H4 (cell line): ENCODE results near the gene DNMBP. TPM values are rescaled to one million over a fixed set of nuclear protein-coding genes. Genes with fewer than 3 reads are reported as not detected.
A peak's percentile ranks its signal among the peaks of the same experiment; 100 is the strongest.
"Not testable (repeated sequence)": the region's sequence is repeated elsewhere in the genome, so short reads cannot be mapped to it uniquely, and the experiment has no call there.

Experiments used
- DNase-seq: peaks from one replicate; pipeline ENCODE4 v3.0.0-alpha.2; 2015; ENCODE audit warnings: low spot score
- total RNA-seq: library from RNA; depleted of rRNA; stranded (reverse); fragments of >200 nt; shearing (Covaris generic); gene quantifications from 2 replicates; pipeline ENCODE4 v1.2.3, GENCODE V29; 2014

The DNMBP gene
- total RNA-seq, 1 experiment from 2014 or later = 7.3 TPM

DNA sequence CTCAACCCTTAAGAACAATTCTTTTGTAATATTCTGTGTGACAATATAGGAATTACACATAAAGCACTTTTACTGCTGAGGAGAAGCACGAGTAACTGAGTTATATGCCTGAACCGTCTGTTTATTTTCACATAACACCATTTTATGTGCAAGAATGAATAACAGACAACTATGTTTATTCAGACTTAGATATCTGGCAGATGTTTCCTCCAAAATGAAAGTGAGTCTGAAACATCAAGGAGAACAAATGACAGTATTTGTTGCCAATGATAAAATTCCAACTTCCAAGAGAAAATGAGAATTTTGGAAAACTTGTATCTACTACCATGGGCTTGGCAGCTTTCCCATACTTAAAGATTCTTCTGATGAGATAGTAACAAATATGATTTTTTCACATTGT lies 51.4 kb downstream of the DNMBP start:
- no peak for DNase-seq

DNA sequence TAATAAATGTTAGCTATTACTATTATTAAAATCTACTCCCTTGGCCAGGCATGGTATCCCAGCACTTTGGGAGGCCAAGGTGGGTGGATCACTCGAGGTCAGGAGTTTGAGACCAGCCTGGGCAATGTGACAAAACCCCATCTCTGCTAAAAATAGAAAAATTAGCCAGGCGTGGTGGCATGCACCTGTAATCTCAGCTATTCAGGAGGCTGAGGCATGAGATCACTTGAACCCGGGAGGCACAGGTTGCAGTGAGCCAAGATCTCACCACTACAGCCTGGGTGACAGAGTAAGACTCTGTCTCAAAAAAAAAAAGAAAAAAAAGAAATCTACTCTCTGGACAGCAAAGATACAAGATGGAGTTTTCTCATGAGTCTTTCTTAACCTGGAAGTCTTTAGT lies 56.2 kb downstream of the DNMBP start:
- DNase-seq = not testable (repeated sequence)

DNA sequence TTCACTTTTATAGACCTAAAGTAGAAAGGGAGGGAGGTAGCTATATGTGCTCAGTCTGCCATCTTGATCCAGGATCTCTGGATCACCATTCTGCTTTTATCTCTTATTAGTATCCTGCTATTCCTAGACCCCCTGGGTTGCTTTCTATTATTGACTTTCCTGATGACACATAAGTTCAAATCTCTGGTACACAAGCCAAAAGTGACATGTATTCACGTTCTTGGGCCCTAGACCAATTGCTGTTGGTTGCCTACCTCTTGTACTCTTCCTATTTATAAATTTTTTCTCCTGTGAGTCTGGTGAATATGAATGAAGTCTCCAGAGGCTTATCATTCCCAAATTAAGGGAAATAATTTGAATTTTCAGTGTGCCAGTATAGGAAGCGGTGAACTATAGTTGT lies 56.9 kb downstream of the DNMBP start:
- no peak for DNase-seq

DNA sequence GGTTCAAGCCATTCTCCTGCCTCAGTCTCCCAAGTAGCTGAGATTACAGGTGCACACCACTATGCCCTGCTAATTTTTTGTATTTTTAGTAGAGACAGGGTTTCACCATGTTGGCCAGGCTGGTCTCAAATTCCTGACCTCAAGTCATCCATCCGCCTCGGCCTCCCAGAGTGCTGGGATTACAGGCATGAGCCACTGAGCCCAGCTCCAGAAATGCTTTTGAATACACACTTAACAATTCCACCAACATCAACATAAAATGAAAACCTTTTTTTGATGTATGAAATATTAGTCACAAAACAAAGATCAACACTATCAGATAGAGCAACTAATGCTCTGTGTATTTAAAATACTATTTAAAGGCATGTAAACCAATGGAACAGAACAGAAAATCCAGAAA lies 63.7 kb downstream of the DNMBP start:
- DNase-seq = not testable (repeated sequence)

DNA sequence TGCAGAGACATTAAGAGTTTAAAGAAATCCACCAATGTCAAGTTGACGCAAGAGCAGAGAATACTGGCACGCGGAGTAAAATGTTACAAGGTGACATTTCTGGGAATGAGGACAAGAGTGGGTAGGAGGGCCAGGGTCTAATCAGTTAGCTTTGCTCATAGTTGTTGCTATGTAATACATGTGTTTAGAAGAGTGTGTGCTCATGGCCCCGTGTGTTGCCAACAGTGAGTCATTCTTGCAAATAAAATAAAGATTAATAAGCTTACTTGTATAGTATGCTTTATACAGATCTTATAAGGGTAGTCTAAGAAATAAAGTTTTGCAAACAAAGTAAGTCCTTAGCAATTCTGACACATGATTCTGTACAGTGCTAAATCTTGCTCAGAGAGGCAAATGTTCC lies 64.5 kb downstream of the DNMBP start:
- no peak for DNase-seq

DNA sequence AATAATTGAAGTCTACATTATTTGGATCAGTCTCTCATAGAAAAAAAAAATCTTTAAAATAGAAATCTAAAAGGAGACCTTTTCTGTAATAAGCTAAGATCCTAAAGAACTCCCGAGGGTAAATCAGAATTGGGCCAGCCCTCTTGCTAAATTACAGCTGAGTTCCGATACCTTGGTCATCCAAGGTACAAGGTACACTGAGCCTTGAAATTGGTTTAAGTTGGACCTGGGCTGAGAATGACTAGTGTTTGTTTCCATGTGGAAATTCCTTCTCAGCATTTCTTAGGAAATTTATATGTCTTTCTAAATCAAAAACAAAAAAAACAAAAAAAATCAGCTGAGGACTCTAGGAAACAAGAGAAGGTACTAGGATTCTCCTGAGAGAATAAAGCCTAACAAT lies 64.9 kb downstream of the DNMBP start:
- DNase-seq = no peak

DNA sequence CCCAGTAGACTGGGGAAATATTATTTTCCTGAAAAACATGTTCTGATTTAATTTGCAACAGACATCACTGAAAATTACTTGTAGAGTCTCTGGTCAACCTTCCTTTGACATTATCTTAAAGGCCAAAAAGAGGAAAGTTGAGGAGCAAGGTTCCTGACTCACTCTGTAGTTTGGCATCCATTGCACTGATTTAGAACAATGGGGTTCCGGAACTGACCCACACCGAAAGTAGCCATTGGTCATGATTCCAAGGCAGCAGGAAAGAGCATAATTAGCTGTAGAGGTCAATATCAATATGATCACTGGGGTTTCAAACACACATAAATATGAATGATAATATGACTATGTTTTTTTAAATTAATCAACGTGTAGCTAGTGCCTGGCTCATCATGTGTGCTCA lies 65.8 kb downstream of the DNMBP start:
- no peak for DNase-seq

DNA sequence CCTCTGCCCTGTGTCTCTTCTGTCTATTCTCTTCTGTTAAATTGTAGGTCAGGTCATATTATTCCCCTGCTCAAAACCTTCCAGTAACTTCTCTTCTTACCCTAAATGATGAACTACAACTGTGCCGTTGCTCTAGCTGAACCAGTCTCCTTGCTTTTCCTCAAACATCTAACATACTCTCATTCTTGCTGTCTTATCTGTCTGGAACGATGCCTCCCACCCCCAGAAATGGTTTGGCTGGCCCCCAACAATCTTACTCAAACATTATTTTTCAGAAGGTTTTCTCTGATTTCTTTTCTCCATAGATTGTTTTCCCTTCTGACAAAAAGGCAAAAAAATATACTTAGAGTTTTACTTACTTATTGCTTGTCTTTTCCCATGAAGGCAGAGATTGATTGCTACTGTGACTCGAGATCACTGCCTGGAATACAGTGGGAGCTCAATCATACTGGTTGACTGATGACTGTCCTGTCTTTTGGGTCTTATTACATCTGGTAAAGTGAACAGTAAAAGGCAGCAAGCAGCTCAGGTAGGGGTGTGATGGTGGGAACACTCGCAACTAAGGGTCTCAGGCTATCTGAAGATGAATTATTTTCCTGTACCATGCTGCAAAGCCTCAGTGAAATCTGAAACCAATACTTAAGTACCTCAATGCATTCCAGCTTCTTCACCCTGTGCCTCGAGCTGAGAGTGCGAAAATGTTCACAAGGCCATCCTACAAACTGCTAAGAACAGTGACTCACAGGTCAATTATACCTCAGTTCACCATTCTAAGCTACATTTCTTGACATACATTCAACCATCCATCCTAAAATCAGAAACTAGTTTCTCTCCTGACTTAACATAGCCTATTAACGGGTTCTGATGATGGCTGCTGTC lies 67.6 kb downstream of the DNMBP start:
- no peak for DNase-seq

DNA sequence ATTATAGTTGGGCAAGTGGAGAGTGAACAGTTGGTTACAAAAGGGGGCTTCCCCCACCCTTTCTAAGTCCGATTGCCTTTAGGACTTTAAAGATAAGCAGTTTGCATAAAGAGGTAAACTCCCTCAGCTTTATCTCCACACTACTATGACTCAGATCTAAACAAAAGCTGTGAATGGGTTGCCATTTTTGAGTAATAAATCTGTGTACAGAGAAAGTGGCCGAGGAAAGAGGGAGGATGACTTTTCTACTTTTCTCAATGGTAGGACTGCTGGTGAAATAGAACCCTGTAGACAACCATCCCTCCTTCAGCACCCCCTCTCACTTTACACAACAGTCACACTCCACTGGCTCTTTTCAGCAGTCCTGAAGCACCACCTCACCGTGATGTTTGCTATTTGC lies 71.2 kb downstream of the DNMBP start:
- peak; percentile 33 for DNase-seq

DNA sequence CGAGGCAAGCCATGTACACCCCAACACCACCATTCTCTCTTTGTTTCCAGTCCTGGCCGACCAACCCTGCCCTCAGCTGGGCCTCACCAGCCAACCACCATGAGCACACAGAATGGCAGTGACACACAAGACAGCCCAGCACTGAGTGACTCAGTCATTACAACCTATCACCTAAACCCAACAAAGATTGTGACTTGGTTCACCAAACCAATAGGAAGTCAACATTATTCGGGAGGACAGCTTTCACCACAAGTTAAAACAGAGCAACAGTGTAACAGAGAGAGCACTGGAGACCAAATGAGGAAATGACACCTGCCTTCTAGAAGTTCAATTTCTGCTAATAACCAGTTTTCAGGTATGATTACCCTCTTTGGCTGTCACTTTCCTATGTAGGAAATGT lies 72.1 kb downstream of the DNMBP start:
- DNase-seq = no peak

DNA sequence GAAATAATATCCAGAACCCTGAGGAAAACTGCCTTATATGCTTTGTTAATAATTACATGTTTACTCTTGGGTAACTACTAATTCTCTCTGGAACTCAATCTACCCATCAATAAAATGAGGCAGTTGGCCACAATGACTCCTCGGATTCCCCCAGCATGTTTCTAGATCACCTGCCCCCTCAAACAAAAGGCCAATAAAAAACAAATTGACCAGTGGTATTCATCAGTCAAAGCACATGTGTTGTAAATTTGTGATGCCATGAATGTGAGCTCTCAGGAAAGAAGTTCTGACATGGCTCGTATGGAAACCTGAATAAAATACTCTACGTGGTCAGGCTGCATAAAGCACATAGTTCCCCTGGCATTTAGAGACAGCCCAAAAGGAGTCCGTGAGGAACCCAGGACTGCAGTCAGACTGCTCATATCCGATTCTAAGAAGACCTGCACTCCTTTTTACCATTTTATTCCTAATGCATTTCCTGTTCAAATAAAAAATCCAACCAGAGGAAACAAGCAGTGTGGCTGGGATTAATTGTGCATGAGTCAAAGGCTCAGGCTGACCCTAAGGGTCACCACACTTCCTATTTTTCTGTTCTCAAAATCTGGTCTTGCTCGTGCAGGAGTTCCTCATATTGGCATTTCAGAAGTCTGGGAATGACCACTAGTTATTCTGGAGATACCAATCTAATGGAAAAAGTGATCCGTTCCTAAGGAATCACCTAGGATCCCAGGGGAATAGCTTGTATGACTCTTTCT lies 77.4 kb downstream of the DNMBP start:
- DNase-seq = not testable (repeated sequence)

DNA sequence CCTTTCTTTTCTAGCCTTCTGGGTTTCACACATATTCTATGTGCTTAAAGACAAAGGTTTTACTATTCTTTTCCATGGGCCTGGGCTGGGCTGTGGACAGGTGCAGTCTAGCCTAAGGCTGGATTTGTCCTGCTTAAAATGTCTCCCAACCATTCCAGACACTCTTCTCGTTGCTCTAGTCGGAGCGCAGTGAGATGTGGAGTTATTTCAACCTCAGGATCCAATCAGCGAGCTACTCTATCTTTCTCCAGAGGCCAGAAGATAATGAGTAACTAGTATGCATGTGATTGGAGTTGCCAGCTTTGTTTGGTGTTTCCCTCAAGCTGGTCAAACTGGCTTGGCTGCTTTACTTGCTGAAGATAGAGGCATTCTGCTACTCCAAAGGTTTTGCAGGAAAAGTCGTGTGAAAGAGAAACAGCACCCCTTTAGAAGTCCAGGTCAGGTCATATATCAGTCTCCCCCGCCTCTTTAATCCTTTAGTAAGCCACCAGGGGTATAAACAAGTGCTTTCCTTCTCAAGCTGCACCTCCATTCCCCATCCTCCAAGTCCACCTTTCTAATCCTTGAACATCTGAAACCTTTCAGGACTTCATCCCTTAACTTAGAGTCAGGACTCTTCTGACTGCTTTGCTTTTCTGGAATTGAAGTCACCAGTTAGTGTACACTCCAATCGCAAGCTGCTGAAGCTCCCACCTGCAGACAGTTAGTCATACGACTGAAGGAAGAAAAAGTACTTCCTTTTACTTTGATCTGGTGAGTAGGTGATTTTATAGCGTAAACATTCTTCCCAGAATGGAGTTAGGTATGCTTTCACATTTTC lies 78.8 kb downstream of the DNMBP start:
- no peak for DNase-seq

DNA sequence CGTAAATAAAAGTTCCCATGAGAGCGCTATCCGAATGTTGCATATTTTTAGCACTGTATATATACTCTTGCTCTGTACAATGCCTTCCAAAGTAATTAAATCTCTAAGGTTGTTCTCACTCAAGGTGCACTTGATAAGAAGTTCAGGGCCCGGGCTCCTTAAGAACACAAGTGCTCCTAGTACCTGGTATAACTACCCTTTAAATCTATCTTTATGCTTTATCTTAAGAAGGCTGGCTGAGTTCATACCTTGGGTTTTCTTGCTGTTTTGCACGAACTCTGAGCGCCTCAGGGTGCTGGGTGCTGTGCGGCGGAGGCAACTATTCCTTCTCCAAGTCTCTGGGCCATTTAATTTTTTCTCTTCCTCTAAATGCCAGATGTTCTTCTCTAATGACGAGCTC lies 80.4 kb downstream of the DNMBP start:
- DNase-seq = no peak

DNA sequence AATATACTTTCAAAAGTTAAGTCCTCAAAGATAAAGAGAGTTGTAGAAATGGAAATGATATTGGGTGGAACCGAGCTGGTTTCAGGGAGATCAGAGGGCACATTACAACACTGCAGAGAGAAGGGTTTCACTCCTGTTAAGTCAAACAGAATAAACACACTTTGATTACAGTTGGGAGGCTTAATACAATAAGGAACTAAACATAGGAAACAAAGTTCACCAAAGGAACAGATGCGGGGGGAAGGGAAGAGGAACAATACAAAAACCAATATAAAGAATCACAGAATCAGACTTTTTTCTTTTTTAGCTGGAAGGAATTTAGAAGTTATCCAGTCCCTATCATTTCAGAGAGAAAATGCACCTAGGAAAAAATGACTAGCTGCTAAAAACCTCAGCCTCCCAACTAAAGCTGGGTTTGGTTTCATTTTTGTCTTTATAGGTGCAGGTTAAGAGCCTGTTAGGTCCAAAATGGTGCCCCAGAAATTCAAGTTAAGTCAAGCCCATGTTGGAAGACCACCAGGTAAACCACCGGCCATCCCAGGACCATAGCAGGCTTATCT lies 81.9 kb downstream of the DNMBP start:
- no peak for DNase-seq

DNA sequence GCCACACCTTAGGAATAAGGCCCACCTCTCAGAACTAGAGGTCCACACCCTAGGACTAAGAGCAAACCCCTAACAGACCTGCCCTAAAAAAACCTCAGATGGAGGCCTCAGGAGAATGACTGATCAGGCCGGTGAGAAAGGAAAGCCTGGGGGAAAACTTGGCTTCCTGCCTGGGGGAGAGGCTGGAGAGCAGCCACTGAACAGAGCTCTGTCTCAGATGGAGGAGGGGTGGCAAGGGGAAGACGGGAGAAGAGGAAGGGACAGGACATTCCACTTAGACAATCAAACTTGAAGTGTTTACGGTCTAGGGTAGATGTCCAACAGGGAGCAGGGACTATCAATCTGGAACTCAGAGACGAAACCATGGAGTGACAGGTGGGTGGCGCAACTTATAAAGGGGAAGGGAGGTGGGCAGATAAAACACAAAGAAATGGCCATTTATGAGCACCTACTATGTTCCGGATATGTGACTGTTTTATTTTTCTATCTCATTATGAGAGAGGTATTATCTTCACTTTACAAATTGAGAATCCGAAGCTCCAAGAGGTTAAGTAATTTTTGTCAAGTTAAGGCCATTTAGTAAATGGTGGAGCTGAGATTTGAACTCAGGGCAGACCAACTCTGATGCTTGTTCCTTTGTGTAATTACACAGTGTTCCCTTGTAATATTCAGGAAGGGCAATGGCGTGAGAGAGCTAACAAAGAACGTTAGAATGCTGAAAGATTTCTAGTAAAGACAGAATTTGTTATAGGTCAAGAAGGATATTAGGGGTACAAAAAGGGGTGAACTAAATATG lies 82.6 kb downstream of the DNMBP start:
- no peak for DNase-seq

DNA sequence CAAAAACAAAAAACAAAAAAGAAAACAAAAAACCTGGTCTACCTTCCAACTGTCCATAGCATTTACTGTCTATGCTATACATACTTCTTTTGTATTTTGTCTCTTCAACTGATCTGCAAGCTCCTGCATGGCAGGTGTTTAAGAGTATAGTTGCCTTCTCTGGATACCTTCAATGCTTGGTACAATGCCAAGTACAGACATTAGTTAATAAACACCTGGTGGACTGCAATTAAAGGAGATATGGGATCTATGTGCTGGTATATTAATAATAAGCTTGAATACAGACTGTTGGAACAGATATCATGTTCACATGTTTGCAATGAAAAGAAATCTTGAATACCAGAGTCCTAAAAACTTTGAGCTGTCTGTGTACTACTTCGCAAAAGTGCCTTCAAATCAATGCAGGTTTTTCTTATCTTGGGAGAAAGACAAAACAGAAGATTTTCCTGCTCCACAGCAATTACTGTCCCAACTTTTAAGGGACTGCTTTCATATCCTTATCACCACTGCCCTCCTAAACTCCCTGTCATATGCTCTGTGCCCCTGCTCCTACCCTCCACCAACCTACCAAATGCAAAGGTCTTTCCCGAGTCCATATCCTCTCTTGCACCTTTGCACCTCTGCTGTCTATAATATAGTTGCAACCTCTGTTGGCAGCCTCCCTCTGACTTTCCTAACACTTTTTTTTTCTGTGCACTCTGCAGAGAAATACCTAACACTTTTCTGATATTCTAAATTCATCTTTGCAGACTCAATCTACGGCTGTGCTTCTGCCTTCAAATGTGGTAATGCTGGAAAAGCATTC lies 85.1 kb downstream of the DNMBP start:
- no peak for DNase-seq

DNA sequence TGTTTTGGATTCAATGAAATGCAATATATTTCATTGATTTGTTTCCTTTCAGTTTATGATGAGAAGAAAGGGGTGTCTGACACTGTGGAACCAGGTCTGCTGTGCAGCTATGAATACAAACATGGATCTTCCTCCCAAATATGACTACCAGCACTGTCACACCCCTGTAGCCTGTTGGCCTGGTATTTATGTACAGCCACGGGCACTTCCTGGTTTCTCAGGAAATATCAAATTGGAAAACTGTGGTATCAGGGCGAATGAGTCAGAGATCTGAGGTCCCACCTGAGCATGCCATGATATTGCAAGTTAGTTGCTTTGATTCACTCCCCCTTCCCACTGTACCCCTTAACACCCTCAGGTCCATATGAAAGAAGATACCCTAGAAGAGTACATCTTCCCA lies 87.8 kb downstream of the DNMBP start:
- DNase-seq = no peak

DNA sequence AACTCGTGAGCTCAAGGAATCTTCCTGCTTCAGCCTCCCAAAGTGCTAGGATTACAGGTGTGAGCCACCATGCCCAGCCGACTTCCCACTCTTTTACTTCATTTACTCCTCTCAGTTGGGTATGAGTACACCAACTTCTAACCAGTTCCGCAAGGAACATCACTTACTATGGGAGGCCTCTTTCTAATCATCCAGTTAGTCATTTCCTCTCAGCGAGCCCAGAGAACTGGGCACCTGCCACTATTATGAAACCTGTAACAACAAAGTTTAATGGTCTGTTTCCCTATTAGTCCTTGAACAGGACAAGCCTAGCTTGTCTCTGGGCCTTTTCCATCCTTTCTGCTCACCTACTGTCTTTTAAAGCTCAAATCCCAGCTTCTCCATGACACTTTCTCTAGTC lies 88.8 kb downstream of the DNMBP start:
- no peak for DNase-seq

DNA sequence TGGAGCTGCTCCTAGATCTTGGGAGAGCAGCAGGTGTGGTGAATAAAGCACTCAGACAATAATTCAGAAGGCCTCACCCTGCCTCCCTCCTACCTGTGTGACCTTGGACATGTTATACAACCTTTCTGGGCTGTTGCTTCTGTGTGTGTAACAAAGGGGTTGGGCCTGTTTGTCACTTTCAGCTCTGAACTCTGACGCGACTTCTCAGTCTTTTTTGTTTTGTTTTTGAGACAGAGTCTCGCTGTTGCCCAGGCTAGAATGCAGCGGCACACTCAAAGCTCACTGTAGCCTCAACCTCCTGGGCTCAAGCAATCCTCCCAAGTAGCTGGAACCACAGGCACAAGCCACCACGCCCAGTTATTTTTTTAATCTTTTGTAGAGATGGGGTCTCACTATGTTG lies 89.3 kb downstream of the DNMBP start:
- no peak for DNase-seq
